Activated effector memory CD4-positive, alpha-beta T cell treated with anti-CD3 and anti-CD28 coated beads, Interleukin-2, amount 50 U/mL, for 16 hours (primary cell): ENCODE measurements around the gene SERPINE3.

Experiments used
- DNase-seq: peaks from one replicate; pipeline ENCODE4 v3.0.0-alpha.2; 2020

Gene SERPINE3

GRCh38 chr13:51339354-51339753, at the start of gene SERPINE3:
Gene SERPINE3, plus strand, starts transcription at chr13:51339691. Its CDS starts 1,401 bp downstream, at chr13:51341092.
- DNase-seq, result no peak

DNA sequence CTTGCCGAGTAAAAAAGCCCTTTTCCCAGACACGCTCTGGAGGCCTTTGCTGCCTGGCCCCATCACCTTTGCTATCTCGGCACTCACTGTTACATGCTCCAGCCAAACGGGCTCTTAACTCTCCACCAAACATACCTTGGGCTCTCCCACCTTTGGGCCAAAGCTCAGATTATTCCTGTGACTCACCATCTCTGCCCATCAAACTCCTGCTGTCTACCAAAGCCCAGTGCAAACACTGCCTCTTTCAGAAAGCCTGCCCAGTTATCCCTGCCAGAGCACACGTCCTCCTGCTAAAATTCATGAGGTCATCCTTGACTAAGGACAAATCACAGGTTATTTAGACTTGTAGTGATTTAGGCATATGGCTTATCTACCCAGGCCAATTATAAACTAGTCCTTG, 48.1 kb upstream of the SERPINE3 start:
- no peak for DNase-seq

DNA sequence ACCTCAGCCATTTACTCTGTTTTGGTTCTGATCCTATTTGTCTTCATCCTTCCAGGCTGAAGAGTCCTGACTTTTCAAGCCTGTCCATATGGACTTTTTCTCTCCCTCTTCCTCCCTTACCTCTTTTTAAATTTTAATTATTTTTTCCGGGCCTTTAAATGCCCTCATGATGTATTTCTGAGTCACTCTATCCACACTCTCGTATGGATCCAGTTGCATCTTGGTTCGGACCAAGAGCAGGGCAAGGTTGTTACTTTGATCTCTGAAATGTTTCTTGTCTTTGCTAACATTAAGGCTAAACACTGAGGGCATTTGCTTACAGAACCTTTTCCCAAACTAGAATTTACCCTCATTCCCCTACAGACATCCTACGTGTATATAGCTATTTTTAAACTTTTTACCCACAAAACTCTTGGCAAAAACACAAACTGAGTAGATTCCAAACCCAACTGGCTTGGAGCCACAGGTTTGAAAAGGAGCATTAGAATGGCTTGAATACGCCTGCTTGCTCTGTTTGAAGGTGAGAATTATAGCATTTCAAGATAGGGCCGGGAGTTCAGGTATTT, 47.4 kb upstream of the SERPINE3 start:
- no peak for DNase-seq

GRCh38 chr13:51297556-51297955, 41.9 kb upstream of the SERPINE3 start:
- no peak for DNase-seq

DNA sequence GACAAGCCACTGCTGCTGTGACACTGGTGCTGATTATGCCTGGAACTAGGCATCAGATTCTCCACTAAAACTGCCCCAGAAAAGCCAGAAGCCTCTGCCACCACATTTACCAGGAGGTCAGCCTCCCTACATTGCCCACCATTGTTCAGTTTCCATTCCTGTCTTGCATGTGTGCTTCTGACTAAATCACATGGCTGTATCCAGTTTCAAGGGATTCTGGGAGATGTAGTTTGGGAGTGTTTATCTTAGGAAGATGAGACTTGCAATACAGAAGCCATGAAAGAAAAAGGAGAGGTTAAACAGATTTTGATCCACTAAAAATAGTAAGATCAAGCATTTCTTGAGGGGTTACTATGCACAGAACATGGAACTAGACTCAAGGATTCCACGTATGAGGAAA, 40.7 kb upstream of the SERPINE3 start:
- no peak for DNase-seq

DNA sequence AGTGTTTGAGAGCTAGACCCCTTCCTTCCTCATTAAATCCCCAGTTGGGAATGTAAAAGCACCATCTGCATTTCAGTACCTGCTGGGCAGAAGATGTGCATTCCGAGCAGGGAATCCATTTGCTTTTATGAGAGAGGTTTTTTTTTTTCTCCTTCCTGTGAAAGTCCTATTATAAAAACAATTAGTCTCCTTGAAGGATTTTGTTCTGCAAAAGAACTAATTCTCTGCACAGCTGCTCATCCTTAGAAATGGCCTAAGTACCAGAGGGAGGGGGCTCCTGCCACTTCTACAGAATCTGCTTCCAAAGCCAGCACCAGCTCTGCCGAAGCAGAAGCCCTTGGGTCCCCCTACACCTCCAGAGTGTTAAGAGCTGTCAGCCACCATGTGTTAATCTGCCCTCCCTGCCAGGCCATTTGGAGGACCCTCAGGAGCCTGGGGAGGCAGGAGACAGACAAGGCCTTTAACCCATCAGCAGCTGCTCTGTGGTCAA, 36.4 kb upstream of the SERPINE3 start:
- DNase-seq, result no peak

DNA sequence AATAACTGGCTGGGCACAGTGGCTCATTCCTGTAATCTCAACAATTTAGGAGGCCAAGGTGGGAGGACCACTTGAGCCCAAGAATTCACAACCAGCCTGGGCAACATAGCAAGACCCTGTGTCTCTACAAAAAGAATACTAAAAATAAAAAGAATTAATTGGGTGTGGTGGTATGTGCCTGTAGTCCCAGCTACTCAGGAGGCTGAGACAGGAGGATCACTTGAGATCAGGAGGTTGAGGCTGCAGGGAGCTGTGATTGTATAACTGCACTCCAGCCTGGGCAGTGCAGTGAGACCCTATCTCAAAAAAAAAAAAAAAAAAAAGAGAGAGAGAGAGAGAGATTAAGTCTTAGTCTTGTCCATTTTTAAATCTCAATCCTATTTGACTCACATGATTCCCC, 35.6 kb upstream of the SERPINE3 start:
- DNase-seq, result no peak

GRCh38 chr13:51305271-51305967, 34.1 kb upstream of the SERPINE3 start:
- DNase-seq, result no peak

GRCh38 chr13:51308781-51309180, 30.7 kb upstream of the SERPINE3 start:
- DNase-seq, result no peak

- no peak for DNase-seq
Measured at GRCh38 chr13:51311231-51311630, 28.3 kb upstream of the SERPINE3 start.

- no peak for DNase-seq
Measured at GRCh38 chr13:51311957-51312520, 27.5 kb upstream of the SERPINE3 start.

- DNase-seq, result no peak
Measured at GRCh38 chr13:51313619-51314018, 25.9 kb upstream of the SERPINE3 start.

DNA sequence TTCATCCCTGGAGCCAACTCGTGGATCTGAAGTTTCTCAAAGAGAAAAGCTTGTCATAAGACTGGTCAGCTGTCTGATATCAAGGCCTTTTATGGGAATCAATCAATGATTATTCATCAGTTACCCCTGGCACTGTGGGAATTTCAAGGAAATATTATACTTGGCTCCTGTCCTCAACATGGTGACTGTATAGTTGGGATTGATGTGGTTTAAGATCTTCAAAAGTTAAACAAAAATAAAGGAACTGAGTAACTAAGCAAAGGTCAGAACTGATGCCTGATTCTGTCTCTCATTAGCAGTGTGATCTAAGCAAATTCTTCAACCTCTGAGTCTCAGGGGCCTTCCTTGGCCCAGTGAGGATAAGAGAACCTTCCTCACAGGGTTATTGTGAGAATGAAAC, 22.2 kb upstream of the SERPINE3 start:
- DNase-seq, result no peak

DNA sequence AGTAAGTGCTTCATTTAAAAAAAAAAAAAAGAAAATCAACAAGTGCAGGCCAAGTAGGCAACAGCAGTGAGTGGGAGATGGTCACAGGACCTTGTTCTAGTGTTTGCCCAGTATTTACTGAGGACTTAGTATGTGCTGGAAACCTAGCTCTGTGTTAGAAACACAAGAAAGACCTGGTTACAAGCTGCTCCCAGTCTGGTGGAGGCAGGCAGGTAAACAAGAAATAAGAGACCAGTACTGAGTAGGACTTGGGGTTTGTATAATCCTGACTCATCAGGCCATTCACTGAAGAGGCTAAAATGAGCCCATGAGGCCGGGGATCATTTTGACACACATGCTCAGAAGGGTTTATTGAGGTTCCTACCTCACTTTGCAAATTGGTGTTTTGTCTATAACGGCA, 21.5 kb upstream of the SERPINE3 start:
- DNase-seq, result no peak

GRCh38 chr13:51318876-51319275, 20.6 kb upstream of the SERPINE3 start:
- DNase-seq, result no peak

- no peak for DNase-seq
Measured at GRCh38 chr13:51321836-51322235, 17.7 kb upstream of the SERPINE3 start.

DNA sequence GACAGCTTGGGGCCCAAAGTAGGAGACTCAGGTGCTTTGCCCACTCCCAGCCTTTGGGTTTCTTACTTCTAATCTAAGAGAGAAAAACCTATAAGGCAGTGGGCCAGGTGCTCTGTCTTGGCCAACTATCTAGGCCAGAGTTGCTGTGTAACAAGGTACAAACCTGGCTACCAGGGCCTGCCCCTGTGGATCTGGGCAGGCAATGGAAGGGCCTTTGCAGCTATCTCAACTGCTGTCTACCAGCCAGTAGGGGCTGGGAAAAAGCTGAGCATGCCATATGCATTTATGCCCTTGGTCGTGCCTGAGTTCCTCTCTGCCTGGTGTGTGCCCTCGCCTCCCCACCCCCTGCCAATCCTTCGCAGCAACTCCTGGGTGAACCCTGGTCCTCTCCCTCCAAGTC, 16.7 kb upstream of the SERPINE3 start:
- DNase-seq, result no peak

DNA sequence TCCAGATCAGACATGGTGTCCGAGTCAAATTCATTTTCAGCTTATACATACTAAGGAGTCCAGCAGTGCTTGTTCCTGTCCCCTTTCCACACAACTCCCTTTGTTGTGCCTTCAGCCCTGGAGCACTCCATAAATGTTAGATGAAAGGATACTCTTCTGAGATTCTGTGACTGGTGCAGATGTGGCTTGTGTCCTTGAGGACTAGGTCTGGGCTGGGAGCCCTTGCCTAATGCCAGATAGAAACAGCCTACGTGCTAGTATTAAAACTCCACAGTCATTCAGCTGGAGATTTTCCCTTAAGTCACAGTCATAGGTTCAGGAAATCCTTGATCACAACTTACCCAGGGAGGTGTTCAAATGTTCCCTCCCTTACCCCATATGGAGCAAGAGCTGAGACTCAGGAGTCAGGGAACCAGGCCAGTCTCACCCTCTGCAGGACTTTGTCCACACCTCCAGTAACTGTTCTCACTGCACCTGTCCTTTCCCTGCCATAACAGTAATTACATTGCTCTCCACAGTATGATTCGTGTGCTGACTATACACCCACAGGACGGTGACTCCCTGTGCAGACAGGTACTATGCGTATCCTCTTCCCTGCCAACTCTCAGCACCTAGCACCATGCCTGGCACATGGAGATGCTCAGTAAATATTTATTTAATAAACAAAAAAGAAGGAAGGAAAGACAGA, 15.5 kb upstream of the SERPINE3 start:
- no peak for DNase-seq

DNA sequence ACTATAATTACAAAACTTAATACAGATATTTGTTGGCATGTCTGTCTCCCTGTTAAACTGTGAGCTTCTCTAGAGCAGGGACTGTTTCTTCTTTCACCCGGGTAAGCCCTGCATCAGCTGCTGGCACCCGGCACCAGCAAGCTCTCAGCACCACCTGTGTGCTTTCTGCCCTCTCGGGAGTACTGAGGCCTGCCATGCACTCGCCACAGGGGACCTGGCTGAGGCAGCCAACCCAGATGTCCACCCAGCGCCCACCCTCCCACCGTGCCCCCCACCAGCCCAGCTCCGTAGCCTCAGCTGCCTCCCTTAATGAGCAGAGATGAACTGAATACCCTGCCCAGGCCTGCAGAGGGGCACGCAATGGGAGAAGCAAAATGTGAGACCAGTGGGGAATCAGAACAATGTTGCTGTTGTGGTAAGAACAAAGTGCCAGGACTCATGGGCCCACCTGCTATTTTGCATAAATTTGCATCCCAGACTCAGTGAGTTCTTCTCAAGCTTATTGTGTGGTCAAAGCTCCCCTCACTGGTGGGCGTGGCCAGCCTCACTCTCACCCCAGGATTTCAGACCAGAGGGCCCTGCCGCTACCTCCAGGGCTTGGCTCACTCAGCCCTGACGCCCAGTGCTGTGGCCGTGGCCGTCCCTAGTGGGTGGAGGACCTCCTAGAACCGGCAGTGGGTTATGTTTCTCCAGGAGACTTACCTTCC, 14.6 kb upstream of the SERPINE3 start:
- no peak for DNase-seq

DNA sequence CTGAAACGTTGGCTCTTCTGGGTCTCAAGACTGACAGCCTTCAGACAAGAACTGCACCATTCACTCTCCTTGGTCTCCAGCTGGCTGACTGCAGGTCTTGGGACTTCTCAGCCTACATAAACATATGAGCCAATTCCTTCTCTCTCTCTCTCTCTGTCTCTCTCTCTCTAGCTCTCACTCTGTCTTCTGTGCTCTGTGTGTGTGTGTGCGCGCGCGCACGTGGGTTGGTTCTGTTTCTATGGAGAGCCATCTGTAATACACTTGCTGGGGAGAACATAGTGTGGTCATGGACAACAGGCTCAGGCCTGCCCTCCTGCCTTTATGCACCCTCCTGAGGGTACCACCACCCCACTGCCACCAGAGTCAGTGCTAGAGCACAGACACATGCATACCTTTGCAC, 13.7 kb upstream of the SERPINE3 start:
- no peak for DNase-seq

DNA sequence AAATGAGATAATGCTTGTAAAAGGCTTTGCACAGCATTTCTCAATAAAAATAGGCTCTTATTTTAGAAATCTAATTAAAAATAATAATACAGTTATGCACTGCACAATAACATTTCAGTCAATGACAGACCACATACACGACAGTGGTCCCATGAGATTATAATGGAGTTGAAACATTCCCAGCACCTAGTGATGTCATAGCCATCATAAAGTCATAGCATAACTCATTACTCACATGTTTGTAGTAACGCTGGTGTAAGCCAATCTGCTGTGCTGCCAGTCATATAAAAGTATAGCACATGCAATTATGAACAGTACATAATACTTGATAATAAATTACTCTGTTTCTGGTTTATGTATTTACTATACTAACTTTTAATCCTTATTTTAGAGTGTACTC, 12.7 kb upstream of the SERPINE3 start:
- no peak for DNase-seq

GRCh38 chr13:51327961-51328360, 11.5 kb upstream of the SERPINE3 start:
- no peak for DNase-seq

DNA sequence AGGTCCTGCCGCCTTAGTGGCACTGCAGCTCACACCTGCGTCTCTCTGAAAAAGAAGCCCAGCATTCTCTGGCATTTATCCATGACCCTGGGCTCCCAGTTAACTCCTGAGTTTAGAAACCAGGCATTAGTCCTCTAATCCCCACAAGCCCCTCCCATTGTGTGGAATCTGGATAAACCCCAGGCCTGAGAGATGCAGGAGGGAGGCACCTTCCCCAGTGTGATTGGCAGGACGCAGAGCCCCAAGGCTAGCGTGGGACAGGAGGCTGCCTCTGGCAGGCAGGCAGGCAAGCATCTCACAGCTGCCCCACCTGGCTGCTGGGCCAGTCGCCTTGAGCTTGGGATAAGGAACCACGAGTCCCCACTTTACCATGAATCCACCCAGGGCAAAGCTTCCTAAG, 11.0 kb upstream of the SERPINE3 start:
- DNase-seq, result no peak
